ENCODE results near the gene CA5B.
A peak's percentile ranks its signal among the peaks of the same experiment; 100 is the strongest.
"Not testable (repeated sequence)": the region's sequence is repeated elsewhere in the genome, so short reads cannot be mapped to it uniquely, and the experiment has no call there.

The CA5B gene

GRCh38 chrX:15748841-15749240, 10.8 kb downstream of the CA5B start:
- no peaks in the 10 kb centered on the region for H3K36me3 ChIP-seq (ENCODE audit: insufficient read depth, low read length)
- H3K27me3 ChIP-seq (ENCODE audit: insufficient read depth, low read length): no peaks in the 10 kb centered on the region
- H3K4me1 ChIP-seq (ENCODE audit: control insufficient read depth, insufficient read depth, low read length, unreplicated experiment): peaks cover 31% of the 10 kb centered on the region
- no peaks in the 10 kb centered on the region for H3K79me2 ChIP-seq (ENCODE audit: control insufficient read depth, insufficient read depth, low read length, unreplicated experiment)
- H3K4me3 ChIP-seq (ENCODE audit: low read depth, low read length): no peak overlapping the region
- no peak overlapping the region for H2AFZ ChIP-seq (ENCODE audit: low read length, unreplicated experiment)
- no peak overlapping the region for H3K27ac ChIP-seq (ENCODE audit: low read depth, low read length)

- peak overlapping the region; percentile 85 for H2AFZ ChIP-seq (ENCODE audit: low read length, unreplicated experiment)
- H3K4me1 ChIP-seq (ENCODE audit: control insufficient read depth, insufficient read depth, low read length, unreplicated experiment): peaks cover 27% of the 10 kb centered on the region
- peak overlapping the region; percentile 65 for H3K27ac ChIP-seq (ENCODE audit: low read depth, low read length)
Observed at GRCh38 chrX:15749642-15750610, 11.9 kb downstream of the CA5B start.

GRCh38 chrX:15750611-15751154, 12.6 kb downstream of the CA5B start:
- H3K4me3 ChIP-seq (ENCODE audit: low read depth, low read length): 0 out of 2 replicates have a peak overlapping the region, but pooled peaks have one; percentile 62
- no peak overlapping the region for H2AFZ ChIP-seq (ENCODE audit: low read length, unreplicated experiment)
- H3K36me3 ChIP-seq (ENCODE audit: insufficient read depth, low read length): no peaks in the 10 kb centered on the region
- peaks cover 27% of the 10 kb centered on the region for H3K4me1 ChIP-seq (ENCODE audit: control insufficient read depth, insufficient read depth, low read length, unreplicated experiment)
- H3K79me2 ChIP-seq (ENCODE audit: control insufficient read depth, insufficient read depth, low read length, unreplicated experiment): no peaks in the 10 kb centered on the region
- H3K27ac ChIP-seq (ENCODE audit: low read depth, low read length): peak overlapping the region; percentile 65
- H3K27me3 ChIP-seq (ENCODE audit: insufficient read depth, low read length): no peaks in the 10 kb centered on the region

More at GRCh38 chrX:15749642-15750610, 11.9 kb downstream of the CA5B start:
- Histone ChIP-seq H3K27me3 (ENCODE audit: insufficient read depth, low read length) (no peaks in the 10 kb centered on the region), H3K79me2 (ENCODE audit: control insufficient read depth, insufficient read depth, low read length, unreplicated experiment) (no peaks in the 10 kb centered on the region), H3K4me3 (ENCODE audit: low read depth, low read length) (peak overlapping the region; percentile 62), H3K36me3 (ENCODE audit: insufficient read depth, low read length) (no peaks in the 10 kb centered on the region)

- H3K27me3 ChIP-seq (ENCODE audit: insufficient read depth, low read length): no peaks in the 10 kb centered on the region
- H3K36me3 ChIP-seq (ENCODE audit: insufficient read depth, low read length): no peaks in the 10 kb centered on the region
- peaks cover 27% of the 10 kb centered on the region for H3K4me1 ChIP-seq (ENCODE audit: control insufficient read depth, insufficient read depth, low read length, unreplicated experiment)
- H3K79me2 ChIP-seq (ENCODE audit: control insufficient read depth, insufficient read depth, low read length, unreplicated experiment): no peaks in the 10 kb centered on the region
- H2AFZ ChIP-seq (ENCODE audit: low read length, unreplicated experiment): no peak overlapping the region
- H3K4me3 ChIP-seq (ENCODE audit: low read depth, low read length): no peak overlapping the region
- peak overlapping the region; percentile 65 for H3K27ac ChIP-seq (ENCODE audit: low read depth, low read length)
Observed at GRCh38 chrX:15751155-15751819, 13.2 kb downstream of the CA5B start.

- H2AFZ ChIP-seq (ENCODE audit: low read length, unreplicated experiment): no peak overlapping the region
- no peak overlapping the region for H3K27ac ChIP-seq (ENCODE audit: low read depth, low read length)
- H3K27me3 ChIP-seq (ENCODE audit: insufficient read depth, low read length): no peaks in the 10 kb centered on the region
- no peak overlapping the region for H3K4me3 ChIP-seq (ENCODE audit: low read depth, low read length)
- H3K79me2 ChIP-seq (ENCODE audit: control insufficient read depth, insufficient read depth, low read length, unreplicated experiment): no peaks in the 10 kb centered on the region
- no peaks in the 10 kb centered on the region for H3K36me3 ChIP-seq (ENCODE audit: insufficient read depth, low read length)
- peaks cover 16% of the 10 kb centered on the region for H3K4me1 ChIP-seq (ENCODE audit: control insufficient read depth, insufficient read depth, low read length, unreplicated experiment)
Observed at GRCh38 chrX:15755091-15755490, 17.0 kb downstream of the CA5B start.

GRCh38 chrX:15758140-15758539, 20.1 kb downstream of the CA5B start:
- Histone ChIP-seq H3K36me3 (ENCODE audit: insufficient read depth, low read length) (no peaks in the 10 kb centered on the region), H3K27ac (ENCODE audit: low read depth, low read length) (no peak overlapping the region), H3K4me3 (ENCODE audit: low read depth, low read length) (no peak overlapping the region)

GRCh38 chrX:15759886-15760285, 21.8 kb downstream of the CA5B start:
- not testable (repeated sequence) for H2AFZ ChIP-seq (ENCODE audit: low read length, unreplicated experiment); H3K36me3 ChIP-seq (ENCODE audit: insufficient read depth, low read length); H3K4me3 ChIP-seq (ENCODE audit: low read depth, low read length); H3K4me1 ChIP-seq (ENCODE audit: control insufficient read depth, insufficient read depth, low read length, unreplicated experiment); H3K79me2 ChIP-seq (ENCODE audit: control insufficient read depth, insufficient read depth, low read length, unreplicated experiment); H3K27me3 ChIP-seq (ENCODE audit: insufficient read depth, low read length); H3K27ac ChIP-seq (ENCODE audit: low read depth, low read length)

More at GRCh38 chrX:15758140-15758539, 20.1 kb downstream of the CA5B start:
- Histone ChIP-seq H3K4me1 (ENCODE audit: control insufficient read depth, insufficient read depth, low read length, unreplicated experiment) (no peaks in the 10 kb centered on the region), H3K27me3 (ENCODE audit: insufficient read depth, low read length) (no peaks in the 10 kb centered on the region), H3K79me2 (ENCODE audit: control insufficient read depth, insufficient read depth, low read length, unreplicated experiment) (no peaks in the 10 kb centered on the region), H2AFZ (ENCODE audit: low read length, unreplicated experiment) (no peak overlapping the region)

GRCh38 chrX:15761564-15762191, 23.6 kb downstream of the CA5B start:
- no peak overlapping the region for H3K4me3 ChIP-seq (ENCODE audit: low read depth, low read length)
- no peaks in the 10 kb centered on the region for H3K79me2 ChIP-seq (ENCODE audit: control insufficient read depth, insufficient read depth, low read length, unreplicated experiment)
- no peaks in the 10 kb centered on the region for H3K4me1 ChIP-seq (ENCODE audit: control insufficient read depth, insufficient read depth, low read length, unreplicated experiment)
- H3K27me3 ChIP-seq (ENCODE audit: insufficient read depth, low read length): no peaks in the 10 kb centered on the region
- H3K36me3 ChIP-seq (ENCODE audit: insufficient read depth, low read length): no peaks in the 10 kb centered on the region
- no peak overlapping the region for H2AFZ ChIP-seq (ENCODE audit: low read length, unreplicated experiment)
- H3K27ac ChIP-seq (ENCODE audit: low read depth, low read length): no peak overlapping the region

GRCh38 chrX:15769300-15769954, 31.4 kb downstream of the CA5B start:
- H3K4me1 ChIP-seq (ENCODE audit: control insufficient read depth, insufficient read depth, low read length, unreplicated experiment): no peaks in the 10 kb centered on the region
- H3K79me2 ChIP-seq (ENCODE audit: control insufficient read depth, insufficient read depth, low read length, unreplicated experiment): no peaks in the 10 kb centered on the region
- no peaks in the 10 kb centered on the region for H3K36me3 ChIP-seq (ENCODE audit: insufficient read depth, low read length)
- H2AFZ ChIP-seq (ENCODE audit: low read length, unreplicated experiment): no peak overlapping the region
- H3K27ac ChIP-seq (ENCODE audit: low read depth, low read length): no peak overlapping the region
- no peak overlapping the region for H3K4me3 ChIP-seq (ENCODE audit: low read depth, low read length)
- no peaks in the 10 kb centered on the region for H3K27me3 ChIP-seq (ENCODE audit: insufficient read depth, low read length)
